H1 (cell line): ENCODE measurements around the gene TSC22D3. TPM values are rescaled to one million over a fixed set of nuclear protein-coding genes. Genes with fewer than 3 reads are reported as not detected.

Experiments used
- CTCF ChIA-PET: fragments of 300-600 bp; sonication (Branson Sonifier 250); formaldehyde crosslinking; loops from one replicate; lab custom pipeline; 2021; ENCODE audit not compliant: partially characterized antibody; lab: Charles Lee
- POLR2A ChIA-PET: fragments of 300-600 bp; sonication (Branson Sonifier 250); formaldehyde crosslinking; loops from one replicate; lab custom pipeline; 2021; ENCODE audit warnings: inconsistent platforms; ENCODE audit not compliant: partially characterized antibody; lab: Charles Lee
- DNase-seq, 2 experiments: peaks; one replicate each; pipeline versions ENCODE4 v3.0.0 to v3.0.0-alpha.2; 2010 to 2022; ENCODE audit warnings: low spot score in 2 of 2, low read depth in 1 of 2, mixed read lengths in 1 of 2
- FAIRE-seq: peaks from 2 replicates; lab custom pipeline; 2011; peaks lifted over from hg19 to GRCh38; lab: Jason Lieb, UNC
- H2AFZ ChIP-seq: 2 replicates; pipeline ENCODE4 v1.8.1; 2012; ENCODE audit warnings: low read length, inconsistent platforms
- H2AK5ac ChIP-seq: 2 replicates; pipeline ENCODE4 v1.6.1; 2013; ENCODE audit warnings: low read depth, low read length
- H2BK120ac ChIP-seq: replicated peaks from 2 replicates; pipeline ENCODE3; 2013; ENCODE audit warnings: low read depth, low read length, inconsistent platforms
- H2BK12ac ChIP-seq: 2 replicates; pipeline ENCODE4 v1.6.1; 2013; ENCODE audit warnings: low read depth, low read length
- H2BK15ac ChIP-seq: 2 replicates; pipeline ENCODE4 v1.6.1; 2013; ENCODE audit warnings: low read length
- H2BK20ac ChIP-seq: 2 replicates; pipeline ENCODE4 v1.6.1; 2013; ENCODE audit warnings: low read length
- H2BK5ac ChIP-seq: 2 replicates; pipeline ENCODE4 v1.6.1; 2013; ENCODE audit warnings: low read depth, low read length
- H3K14ac ChIP-seq: 2 replicates; pipeline ENCODE4 v1.6.1; 2013; ENCODE audit warnings: inconsistent platforms; ENCODE audit not compliant: insufficient read length
- H3K18ac ChIP-seq: 2 replicates; pipeline ENCODE4 v1.6.1; 2013; ENCODE audit warnings: low read length; ENCODE audit errors: extremely low read depth
- H3K23ac ChIP-seq: 2 replicates; pipeline ENCODE4 v1.6.1; 2013; ENCODE audit warnings: inconsistent platforms; ENCODE audit not compliant: insufficient read length
- H3K23me2 ChIP-seq: 2 replicates; pipeline ENCODE4 v1.6.1; 2013; ENCODE audit warnings: low read depth, low read length
- H3K27ac ChIP-seq: 2 replicates; pipeline ENCODE4 v1.6.1; 2011; ENCODE audit warnings: low read depth, low read length, inconsistent platforms
- H3K27me3 ChIP-seq, 4 experiments: replicated peaks in 1 of 4; 1 replicate in 1 of 4; 2 replicates in 3 of 4; pipeline versions ENCODE4 v1.6.1 to v1.8.1; 2011 to 2013; ENCODE audit warnings: low read length in 3 of 4, mild to moderate bottlenecking in 3 of 4, inconsistent platforms in 2 of 4, mixed read lengths in 2 of 4, moderate library complexity in 1 of 4; ENCODE audit not compliant: control insufficient read depth in 3 of 4, insufficient read depth in 3 of 4; ENCODE audit errors: extremely low read depth in 1 of 4
- H3K36me3 ChIP-seq, 4 experiments: 2 replicates each; pipeline versions ENCODE4 v1.6.1 to v1.8.1; 2011 to 2013; ENCODE audit warnings: mild to moderate bottlenecking in 4 of 4, low read length in 3 of 4, moderate library complexity in 2 of 4, control low read depth in 1 of 4, inconsistent platforms in 1 of 4; ENCODE audit not compliant: insufficient read depth in 4 of 4, control insufficient read depth in 2 of 4
- H3K4ac ChIP-seq: replicated peaks from 2 replicates; pipeline ENCODE3; 2013; ENCODE audit warnings: low read length, low read depth, mixed read lengths, inconsistent platforms; ENCODE audit not compliant: insufficient read length
- H3K4me1 ChIP-seq, 4 experiments: replicated peaks in 1 of 4; 1 replicate in 1 of 4; 2 replicates in 3 of 4; pipeline versions ENCODE4 v1.6.1 to v1.8.1; 2011 to 2013; ENCODE audit warnings: low read length in 3 of 4, inconsistent platforms in 2 of 4, mixed read lengths in 1 of 4; ENCODE audit not compliant: insufficient read depth in 4 of 4, control insufficient read depth in 3 of 4
- H3K4me2 ChIP-seq, 2 experiments: 2 replicates each; pipeline versions ENCODE4 v1.6.1 to v1.8.1; 2011 to 2013; ENCODE audit warnings: low read depth in 2 of 2, low read length in 2 of 2, control low read depth in 1 of 2, inconsistent platforms in 1 of 2, mild to moderate bottlenecking in 1 of 2; ENCODE audit not compliant: insufficient read depth in 1 of 2
- H3K4me3 ChIP-seq, 4 experiments: fragments of 200-600, 300-600 bp in 1 of 4; sonication (generic), shearing (Covaris generic), sonication (Bioruptor Twin) in 1 of 4; 2 replicates each; pipeline versions ENCODE4 v1.5.1 to v1.8.1; 2011 to 2016; ENCODE audit warnings: low read length in 4 of 4, low read depth in 3 of 4, control low read depth in 2 of 4, inconsistent platforms in 2 of 4, mild to moderate bottlenecking in 2 of 4, mixed read lengths in 1 of 4, moderate library complexity in 1 of 4; ENCODE audit not compliant: insufficient read depth in 2 of 4; ENCODE audit errors: extremely low read depth in 1 of 4
- H3K56ac ChIP-seq: replicated peaks from 2 replicates; pipeline ENCODE3; 2013; ENCODE audit warnings: low read depth, mild to moderate bottlenecking, mixed read lengths, low read length, inconsistent platforms; ENCODE audit not compliant: insufficient read length
- H3K79me1 ChIP-seq: 2 replicates; pipeline ENCODE4 v1.6.1; 2013; ENCODE audit warnings: low read depth, low read length, control low read depth
- H3K79me2 ChIP-seq, 2 experiments: 2 replicates each; pipeline versions ENCODE4 v1.6.1 to v1.8.1; 2012 to 2013; ENCODE audit warnings: low read length in 2 of 2, mild to moderate bottlenecking in 2 of 2, inconsistent platforms in 1 of 2; ENCODE audit not compliant: insufficient read depth in 2 of 2, control insufficient read depth in 1 of 2
- H3K9ac ChIP-seq, 4 experiments: replicated peaks in 1 of 4; 1 replicate in 1 of 4; 2 replicates in 3 of 4; pipeline versions ENCODE4 v1.6.1 to v1.8.1; 2011 to 2013; ENCODE audit warnings: low read depth in 3 of 4, low read length in 3 of 4, control low read depth in 2 of 4, mild to moderate bottlenecking in 2 of 4, moderate library complexity in 2 of 4, inconsistent platforms in 1 of 4; ENCODE audit errors: extremely low read depth in 1 of 4
- H3K9me3 ChIP-seq, 2 experiments: 2 replicates each; pipeline versions ENCODE4 v1.6.1 to v1.8.1; 2012 to 2013; ENCODE audit warnings: mild to moderate bottlenecking in 2 of 2, moderate library complexity in 2 of 2, control low read depth in 1 of 2, inconsistent platforms in 1 of 2, low read depth in 1 of 2, low read length in 1 of 2, mixed read lengths in 1 of 2; ENCODE audit not compliant: insufficient read depth in 2 of 2
- H4K20me1 ChIP-seq, 2 experiments: replicated peaks in 1 of 2; 2 replicates each; pipeline versions ENCODE3 to v1.8.1; 2011 to 2013; ENCODE audit warnings: inconsistent platforms in 2 of 2, low read length in 2 of 2, mild to moderate bottlenecking in 1 of 2; ENCODE audit not compliant: insufficient read depth in 2 of 2, control insufficient read depth in 1 of 2
- H4K5ac ChIP-seq: 2 replicates; pipeline ENCODE4 v1.6.1; 2013; ENCODE audit warnings: low read length, low read depth, mixed read lengths, inconsistent platforms; ENCODE audit not compliant: insufficient read length
- H4K8ac ChIP-seq: 2 replicates; pipeline ENCODE4 v1.8.0; 2013; ENCODE audit warnings: mild to moderate bottlenecking, moderate library complexity, low read length, inconsistent platforms; ENCODE audit not compliant: insufficient read depth; ENCODE audit errors: extremely low read depth
- H4K91ac ChIP-seq: replicated peaks from 2 replicates; pipeline ENCODE3; 2013; ENCODE audit warnings: low read length, mixed read lengths, inconsistent platforms; ENCODE audit not compliant: insufficient read length
- ATF2 ChIP-seq: IDR thresholded peaks from 2 replicates; pipeline ENCODE4 v1.6.1; 2012; ENCODE audit warnings: low read length, inconsistent platforms
- ATF3 ChIP-seq: IDR thresholded peaks from 2 replicates; pipeline ENCODE4 v1.6.1; 2011; ENCODE audit warnings: low read depth, mild to moderate bottlenecking, low read length; ENCODE audit not compliant: insufficient read depth
- BRCA1 ChIP-seq: IDR thresholded peaks from 2 replicates; pipeline ENCODE4 v1.6.1; 2012; ENCODE audit warnings: low read depth, low read length, improper control_type of control experiment
- CBX8 ChIP-seq: fragments of 300-800, 300-1000 bp; sonication (generic); IDR thresholded peaks from 2 replicates; pipeline ENCODE4 v1.7.1; 2016; ENCODE audit warnings: low read depth, low read length, borderline replicate concordance
- EGR1 ChIP-seq: IDR thresholded peaks from 2 replicates; pipeline ENCODE4 v1.6.1; 2011; ENCODE audit warnings: low read depth, low read length, borderline replicate concordance
- JUND ChIP-seq: IDR thresholded peaks from 2 replicates; pipeline ENCODE4 v1.6.1; 2011; ENCODE audit warnings: mild to moderate bottlenecking, improper control_type of control experiment, low read length
- KDM4A ChIP-seq: IDR thresholded peaks from one replicate; pipeline ENCODE4 v1.7.1; 2012; ENCODE audit warnings: low read depth, mild to moderate bottlenecking, moderate library complexity, low read length, inconsistent platforms; ENCODE audit not compliant: severe bottlenecking
- PHF8 ChIP-seq: fragments of 200-600 bp; sonication (generic); conservative IDR thresholded peaks from 2 replicates; pipeline ENCODE4 v1.7.1; 2012; ENCODE audit warnings: low read depth, mild to moderate bottlenecking, inconsistent platforms, low read length, moderate library complexity
- POLR2AphosphoS5 ChIP-seq: IDR thresholded peaks from 2 replicates; pipeline ENCODE4 v1.6.1; 2011; ENCODE audit warnings: low read depth, low read length
- RFX5 ChIP-seq: IDR thresholded peaks from 2 replicates; pipeline ENCODE4 v1.6.1; 2011; ENCODE audit warnings: low read depth, low read length, improper control_type of control experiment, borderline replicate concordance
- whole genome bisulfite sequencing, 2 experiments: shearing (Covaris generic) in 1 of 2; methylation state at CpG; one replicate each; pipeline versions ENCODE4 v1.1.6 to v1.1.7; 2013 to 2015; ENCODE audit warnings: low lambda C conversion rate in 2 of 2, mixed read lengths in 2 of 2, inconsistent platforms in 1 of 2, low coverage in 1 of 2, missing lambda C conversion rate in 1 of 2; ENCODE audit not compliant: insufficient replicate concordance in 2 of 2, insufficient coverage in 1 of 2, insufficient read length in 1 of 2; ENCODE audit errors: extremely low coverage in 1 of 2, missing lambda C conversion rate in 1 of 2; 5-methylcytosine and 5-hydroxymethylcytosine counted together
- polyA plus RNA-seq, 7 experiments: library from polyadenylated mRNA; depleted of rRNA in 3 of 7; stranded (reverse) in 5 of 7; unstranded in 2 of 7; fragments of >200 nt in 5 of 7; fragments of 200-250 nt in 2 of 7; gene quantifications; 1 replicate in 5 of 7; 2 replicates in 1 of 7; 4 replicates in 1 of 7; pipeline versions ENCODE4 v1.2.1 to v1.2.3, GENCODE V29; 2011 to 2013; ENCODE audit warnings: missing spikeins in 2 of 7, mixed read lengths in 2 of 7
- total RNA-seq: library from RNA; stranded (reverse); fragmentation: NEBNext Ultra II Directional; extraction: Animal tissue kit (Norgen Biotek cat#: 25700); gene quantifications from 2 replicates; pipeline ENCODE4 v1.2.1, GENCODE V29; 2021

The TSC22D3 gene
- total and polyA plus RNA-seq, 2 of the 8 experiments (the other 6 are each of a cell fraction or from before 2014, with no cell fraction given), result 7.6 to 12.9 TPM

GRCh38 chrX:107678957-107679740, 96.4 kb downstream of the TSC22D3 start:
- H2BK5ac ChIP-seq, result no peak overlapping the region
- peaks cover 0 to 4% (median 0%) of the 10 kb centered on the region in 4 experiments; a peak in 2 of 7 replicates for H3K4me1 ChIP-seq
- H4K8ac ChIP-seq, result no peak overlapping the region
- no peak overlapping the region for H2BK12ac ChIP-seq
- H3K4me3 ChIP-seq, result no peak overlapping the region
- H2BK15ac ChIP-seq, result no peak overlapping the region
- no peak overlapping the region for H3K14ac ChIP-seq
- no peaks in the 10 kb centered on the region for H3K27me3 ChIP-seq
- no peak overlapping the region for H3K23ac ChIP-seq
- no peak overlapping the region for H2AK5ac ChIP-seq
- 97% methylated on average over 4 of the region's 8 CpGs; no CpG with 5 or more reads in 1 of the 2 experiments for WGBS, 2 experiments
- H2AFZ ChIP-seq, result no peak overlapping the region
- no peak overlapping the region for H2BK20ac ChIP-seq
- H3K36me3 ChIP-seq, result no peaks in the 10 kb centered on the region
- no peaks in the 10 kb centered on the region for H3K79me2 ChIP-seq
- no peak overlapping the region for H3K4ac ChIP-seq
- H3K9me3 ChIP-seq, result no peaks in the 10 kb centered on the region
- ChIA-PET POLR2A (interaction anchor here (3.3 kb wide), 1 partner anchor 37 kb away, joined by 9 read pairs; no protein-coding TSS in a partner anchor), CTCF (interaction anchor here (0.9 to 29.5 kb wide), 5 partner anchors 13 to 97 kb away, joined by 3 to 325 read pairs (median 4); partner anchors contain the start of genes NCBP2L and TSC22D3)
- no peak overlapping the region for H2BK120ac ChIP-seq
- DNase-seq (no peak), FAIRE-seq (no peak)
- H4K20me1 ChIP-seq, result no peaks in the 10 kb centered on the region
- H3K56ac ChIP-seq, result no peak overlapping the region
- H4K91ac ChIP-seq, result no peak overlapping the region
- no peak overlapping the region for H3K27ac ChIP-seq
- H4K5ac ChIP-seq, result no peak overlapping the region
- H3K9ac ChIP-seq, result no peak overlapping the region
- no peak overlapping the region for H3K4me2 ChIP-seq
- H3K18ac ChIP-seq, result no peak overlapping the region
- TF ChIP-seq ATF3 (no peak), POLR2AphosphoS5 (no peak), BRCA1 (no peak), KDM4A (no peak), CBX8 (no peak), ATF2 (no peak), JUND (no peak), PHF8 (no peak), RFX5 (no peak), EGR1 (no peak)
- no peaks in the 10 kb centered on the region for H3K23me2 ChIP-seq
- H3K79me1 ChIP-seq, result no peaks in the 10 kb centered on the region
